ENCODE results near the gene TMBIM1. TPM values are rescaled to one million over a fixed set of nuclear protein-coding genes. Genes with fewer than 3 reads are reported as not detected.

The TMBIM1 gene
- total and polyA plus RNA-seq, 9 of the 15 experiments (the other 6 are each of a cell fraction or from before 2014, with no cell fraction given), result 14.2 to 105 (median 47.0) TPM

GRCh38 chr2:218295029-218295428 lies 2.7 kb upstream of the TMBIM1 start:
- Histone ChIP-seq H3K9me3 (replicated peaks; ENCODE audit: control insufficient read depth, insufficient read depth, low read depth, low read length) (no peaks in the 10 kb centered on the region), H3K27ac (ENCODE audit: extremely low read depth, low read depth, low read length) (peak overlapping the region; percentile 34; the same call in 1 of the 3 replicates), H3K4me1 (replicated peaks in 1 of 2; ENCODE audit: control insufficient read depth in 2 of 2, insufficient read depth in 2 of 2, low read length in 2 of 2) (peaks cover 32 to 40% of the 10 kb centered on the region in 2 experiments; a peak in 4 of 5 replicates), H3K4me2 (ENCODE audit: insufficient read depth, low read length) (no peak overlapping the region), H3K27me3 (ENCODE audit: control insufficient read depth in 2 of 2, insufficient read depth in 2 of 2, low read length in 2 of 2) (no peaks in the 10 kb centered on the region), H2AFZ (ENCODE audit: low read depth, low read length) (peak overlapping the region; percentile 79), H3K36me3 (ENCODE audit: control insufficient read depth, insufficient read depth, low read length) (peaks cover 6% of the 10 kb centered on the region; the same call in 2 of the 3 replicates), H3K9ac (ENCODE audit: insufficient read depth in 1 of 2, low read depth in 2 of 2, low read length in 2 of 2) (peak overlapping the region in 1 of 2 experiments; percentile 78; a peak in 2 of 4 replicates), H3K9me1 (ENCODE audit: control insufficient read depth, insufficient read depth, low read length) (peaks cover 3% of the 10 kb centered on the region), H3K79me2 (ENCODE audit: control insufficient read depth, insufficient read depth, low read length) (peaks cover 28% of the 10 kb centered on the region), H3K4me3 (no peak overlapping the region), H4K20me1 (replicated peaks; ENCODE audit: control insufficient read depth, insufficient read depth, low read length) (no peaks in the 10 kb centered on the region)
- DNase-seq (ENCODE audit: extremely low read depth in 1 of 4, low spot score in 3 of 4), result no peak
- 78% methylated on average over 5 of the region's 7 CpGs for WGBS (ENCODE audit: insufficient coverage, low coverage, missing lambda C conversion rate)
- no peak for ATAC-seq
- ChIA-PET CTCF (ENCODE audit: low intra/inter-chr PET ratio) (no interaction called here), POLR2A (interaction anchor here (2.2 kb wide), 1 partner anchor 99 kb away, joined by 8 read pairs; no protein-coding TSS in a partner anchor)
- in situ Hi-C loops (cut with MboI) (no loop called here), intact Hi-C loops (cut with micrococcal nuclease) (no loop called here)
- no TSS peak for BruUV-seq (replicated peaks)
- TF ChIP-seq CBFB (CRISPR knock-in tag; IDR thresholded peaks at IDR 0.05) (no peak), PKNOX1 (IDR thresholded peaks at IDR 0.05) (peak; percentile 22; the same call in 1 of the 2 replicates), ZNF41 (CRISPR knock-in tag; conservative IDR thresholded peaks at IDR 0.05) (no peak), MEIS2 (IDR thresholded peaks at IDR 0.05; ENCODE audit: partially characterized antibody) (peak; percentile 39), PBX2 (CRISPR knock-in tag; IDR thresholded peaks at IDR 0.05; ENCODE audit: low read depth) (no peak), PBX2 (tag; conservative IDR thresholded peaks at IDR 0.05; ENCODE audit: low read depth) (0 out of 2 replicates have a peak, but pooled peaks have one; percentile 26)
- no peak for FAIRE-seq
